Omental fat pad (tissue), 4 donors: ENCODE data around the gene UQCC2. TPM values are rescaled to one million over a fixed set of nuclear protein-coding genes. Genes with fewer than 3 reads are reported as not detected.

Experiments
- ATAC-seq: fragments of 150-250 bp; one replicate; pipeline ENCODE4 v1.9.1; 2016; ENCODE audit warnings: mild to moderate bottlenecking, moderate library complexity; ENCODE audit not compliant: low FRiP score
- DNase-seq: peaks from one replicate; pipeline ENCODE4 v3.0.0-alpha.2; 2019; ENCODE audit warnings: low spot score
- CTCF ChIP-seq, 3 donors: fragments of 450-650 bp; IDR thresholded peaks; one replicate each; pipeline ENCODE4 v1.5.1; 2016 to 2017; ENCODE audit warnings: antibody characterized with exemption in 3 of 3, mild to moderate bottlenecking in 3 of 3, moderate library complexity in 2 of 3
- total RNA-seq, 4 donors: library from RNA; depleted of rRNA; stranded (reverse); fragments of >200 nt; gene quantifications; one replicate each; pipeline ENCODE4 v1.1.0, GENCODE V29; 2016

The UQCC2 gene
- total RNA-seq, 4 donors from 2014 or later, result 10.4 to 19.6 (median 15.5) TPM

- TF ChIP-seq CTCF (IDR thresholded peaks at IDR 0.05), result no peak
- no peak for ATAC-seq
- DNase-seq, result no peak
These were observed 2.8 kb downstream of the UQCC2 start for GRCh38 chr6:33708516-33709204.

DNA sequence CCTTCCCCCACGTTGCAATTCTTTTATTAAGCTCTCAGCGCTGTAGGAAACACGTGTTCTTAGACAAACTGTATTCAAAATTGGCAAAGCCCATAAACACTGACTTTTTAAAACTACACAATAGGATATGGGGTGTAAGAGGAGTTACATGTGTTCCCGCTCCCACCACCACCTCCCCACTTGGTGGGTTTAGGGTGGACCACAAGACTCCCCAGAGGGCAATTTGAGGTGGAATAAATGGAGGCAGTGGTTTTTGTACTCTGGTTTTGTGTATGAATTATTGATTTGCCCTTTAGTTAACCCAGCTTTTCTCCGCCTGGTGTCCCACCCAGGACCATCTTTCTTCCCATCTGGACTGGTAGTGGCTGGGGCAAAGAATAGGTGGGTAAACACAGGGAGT lies 3.7 kb downstream of the UQCC2 start:
- no peak for TF ChIP-seq CTCF (IDR thresholded peaks at IDR 0.05)
- ATAC-seq, result no peak
- no peak for DNase-seq

- TF ChIP-seq CTCF (IDR thresholded peaks at IDR 0.05), result no peak
- ATAC-seq (no peak), DNase-seq (no peak)
These were observed 5.4 kb downstream of the UQCC2 start for GRCh38 chr6:33705955-33706725.

- no peak for TF ChIP-seq CTCF (IDR thresholded peaks at IDR 0.05)
- no peak for ATAC-seq
- DNase-seq, result no peak
These were observed 6.1 kb downstream of the UQCC2 start for GRCh38 chr6:33705268-33705885.

DNA sequence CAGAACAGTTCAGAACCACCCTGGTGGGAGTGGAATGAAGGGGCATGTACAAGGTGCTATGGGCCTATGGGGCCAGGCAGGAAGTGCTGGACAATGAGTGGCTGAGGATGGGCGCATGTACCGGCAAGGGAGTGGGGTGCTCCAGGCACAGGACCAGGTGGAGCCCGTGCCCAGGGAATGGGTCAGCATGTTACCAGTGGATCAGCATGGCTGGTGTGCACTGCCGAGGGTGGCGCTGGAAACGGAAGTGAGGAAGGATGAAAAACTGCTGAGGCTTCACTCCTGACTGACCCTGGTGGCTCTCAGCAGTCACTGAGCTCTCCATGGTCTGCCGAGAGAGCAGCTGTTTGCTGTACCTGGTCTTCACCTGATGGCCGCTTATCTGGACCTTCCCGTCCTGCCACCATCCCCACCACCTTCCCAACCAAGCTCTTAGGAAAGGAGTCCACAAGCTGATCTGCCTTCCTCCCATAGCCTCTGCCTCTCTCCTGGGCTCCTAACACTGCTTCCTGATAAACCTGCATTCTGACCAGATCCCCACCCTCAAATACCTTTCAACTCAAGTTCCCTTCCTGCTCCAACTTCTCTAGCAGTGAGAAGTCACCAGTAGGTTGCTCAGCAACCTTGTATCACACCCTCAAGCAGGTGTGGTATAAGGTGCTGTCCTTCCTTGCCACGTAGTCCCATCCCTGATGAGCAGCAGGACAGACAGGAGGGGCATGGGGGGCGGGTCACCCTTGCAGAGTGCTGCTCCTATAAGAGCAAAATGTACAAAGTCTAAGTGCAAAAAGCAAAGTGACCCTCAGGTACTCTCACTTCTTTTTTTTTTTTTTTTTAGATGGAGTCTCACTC lies 7.1 kb downstream of the UQCC2 start:
- DNase-seq (no peak), ATAC-seq (no peak)
- TF ChIP-seq CTCF (IDR thresholded peaks at IDR 0.05), result no peak

DNA sequence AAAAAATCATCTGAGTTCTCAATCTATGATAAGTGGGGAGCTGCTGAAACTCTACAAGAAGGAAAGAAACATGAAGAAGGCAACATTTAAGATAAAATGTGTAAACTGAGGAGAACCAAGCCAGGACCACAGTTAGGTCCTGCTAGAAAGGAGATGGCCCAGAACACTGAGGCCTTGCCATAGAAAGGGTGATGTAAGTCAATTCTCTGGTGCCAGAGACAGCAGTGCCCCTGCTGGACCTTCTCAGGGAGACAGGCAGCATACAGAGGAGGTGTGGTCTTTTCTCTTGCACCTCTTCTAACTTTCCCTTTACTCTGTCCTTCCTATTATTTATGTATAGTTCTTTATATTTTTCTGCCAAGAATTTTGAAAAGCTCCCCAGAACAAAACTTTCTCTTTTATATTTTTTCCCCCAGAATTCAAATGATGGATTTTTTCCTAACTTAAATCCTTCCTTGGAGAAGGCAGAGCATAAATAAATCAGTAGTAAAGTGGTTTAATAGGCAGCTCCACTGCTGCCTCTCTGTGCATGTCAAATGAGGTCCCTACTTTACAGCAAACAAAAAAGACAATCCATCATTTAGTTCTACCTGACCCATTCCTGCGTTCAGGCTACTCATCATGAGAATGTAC lies 9.0 kb downstream of the UQCC2 start:
- TF ChIP-seq CTCF (IDR thresholded peaks at IDR 0.05), result no peak
- DNase-seq, result no peak
- no peak for ATAC-seq
